ENCODE measurements around the gene SH3RF3. TPM values are rescaled to one million over a fixed set of nuclear protein-coding genes. Genes with fewer than 3 reads are reported as not detected.

The SH3RF3 gene
- total RNA-seq, 1 donor from 2014 or later = 0.28 TPM

DNA sequence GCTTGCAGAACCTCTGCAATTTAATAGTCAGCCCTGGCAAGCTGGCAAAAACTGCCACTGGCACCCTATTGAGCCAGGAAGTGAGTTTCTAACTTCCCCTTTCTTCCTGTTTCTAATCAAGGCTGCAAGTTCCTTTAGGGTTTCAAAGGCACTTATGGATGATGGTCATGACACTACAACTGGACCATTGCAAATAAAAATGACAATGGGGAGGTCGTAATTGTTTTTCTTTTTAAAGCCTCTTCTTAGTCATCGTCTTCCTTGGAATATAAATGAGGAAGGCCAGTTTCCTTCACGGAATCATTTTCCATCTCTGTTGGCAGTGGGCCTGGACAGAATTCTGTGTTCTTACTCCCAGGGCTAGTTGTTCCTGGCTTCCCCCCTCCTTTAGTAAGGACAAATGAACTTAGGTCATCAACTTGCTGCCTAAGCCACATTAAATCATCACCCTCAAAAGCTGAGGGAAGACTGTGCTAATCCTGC, 35.8 kb downstream of the SH3RF3 start:
- peaks cover 3% of the 10 kb centered on the region for H3K36me3 Mint-ChIP-seq
- no peak overlapping the region for H3K27ac ChIP-seq
- H3K27me3 Mint-ChIP-seq (ENCODE audit: insufficient read depth, low read depth) = peaks cover 5% of the 10 kb centered on the region
- H3K79me2 ChIP-seq (ENCODE audit: low read depth) = no peaks in the 10 kb centered on the region
- no peak overlapping the region for H3K27ac Mint-ChIP-seq
- TF ChIP-seq EZH2phosphoT487 (IDR thresholded peaks at IDR 0.05) = no peak
- TF ChIP-seq EZH2 (IDR thresholded peaks at IDR 0.05) = no peak
- TF ChIP-seq, protein P1, sequence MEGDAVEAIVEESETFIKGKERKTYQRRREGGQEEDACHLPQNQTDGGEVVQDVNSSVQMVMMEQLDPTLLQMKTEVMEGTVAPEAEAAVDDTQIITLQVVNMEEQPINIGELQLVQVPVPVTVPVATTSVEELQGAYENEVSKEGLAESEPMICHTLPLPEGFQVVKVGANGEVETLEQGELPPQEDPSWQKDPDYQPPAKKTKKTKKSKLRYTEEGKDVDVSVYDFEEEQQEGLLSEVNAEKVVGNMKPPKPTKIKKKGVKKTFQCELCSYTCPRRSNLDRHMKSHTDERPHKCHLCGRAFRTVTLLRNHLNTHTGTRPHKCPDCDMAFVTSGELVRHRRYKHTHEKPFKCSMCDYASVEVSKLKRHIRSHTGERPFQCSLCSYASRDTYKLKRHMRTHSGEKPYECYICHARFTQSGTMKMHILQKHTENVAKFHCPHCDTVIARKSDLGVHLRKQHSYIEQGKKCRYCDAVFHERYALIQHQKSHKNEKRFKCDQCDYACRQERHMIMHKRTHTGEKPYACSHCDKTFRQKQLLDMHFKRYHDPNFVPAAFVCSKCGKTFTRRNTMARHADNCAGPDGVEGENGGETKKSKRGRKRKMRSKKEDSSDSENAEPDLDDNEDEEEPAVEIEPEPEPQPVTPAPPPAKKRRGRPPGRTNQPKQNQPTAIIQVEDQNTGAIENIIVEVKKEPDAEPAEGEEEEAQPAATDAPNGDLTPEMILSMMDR (IDR thresholded peaks at IDR 0.05) = no peak
- H3K9ac ChIP-seq = no peak overlapping the region
- no peaks in the 10 kb centered on the region for H3K4me1 ChIP-seq
- peaks cover 12% of the 10 kb centered on the region for H3K4me1 Mint-ChIP-seq
- no peak overlapping the region for H3K4me3 ChIP-seq
- no peaks in the 10 kb centered on the region for H4K20me1 ChIP-seq (ENCODE audit: low read depth)
- no peaks in the 10 kb centered on the region for H3K27me3 ChIP-seq
- DNase-seq (ENCODE audit: low spot score) = no peak
- no peak overlapping the region for H3K4me2 ChIP-seq
- H3K9me3 ChIP-seq (ENCODE audit: low read depth) = no peaks in the 10 kb centered on the region
- peaks cover 3% of the 10 kb centered on the region for H3K9me3 Mint-ChIP-seq
- no peaks in the 10 kb centered on the region for H3K36me3 ChIP-seq
- H3K4me3 Mint-ChIP-seq = no peak overlapping the region
- H2AFZ ChIP-seq (replicated peaks) = no peak overlapping the region
- H3F3A ChIP-seq (ENCODE audit: low read depth) = no peaks in the 10 kb centered on the region

DNA sequence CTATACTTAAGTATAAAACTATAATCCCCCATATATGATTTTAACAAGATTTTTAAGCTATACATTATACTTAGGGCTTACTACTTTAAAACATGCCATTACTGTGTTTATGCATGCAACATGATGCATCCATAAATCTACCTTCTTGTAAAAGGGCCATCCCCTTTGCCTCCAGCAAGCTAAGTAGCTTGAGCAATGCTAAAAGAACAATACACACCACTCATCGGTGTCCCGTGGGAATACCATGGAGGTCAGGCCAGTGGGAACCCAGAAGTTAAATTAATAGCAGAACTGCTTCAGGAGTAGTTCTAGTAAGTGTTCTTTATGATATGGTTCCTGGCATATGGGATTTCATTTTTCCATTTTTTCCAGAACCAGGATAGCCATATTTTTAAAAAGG, 37.8 kb downstream of the SH3RF3 start:
- H3K36me3 Mint-ChIP-seq = peaks cover 3% of the 10 kb centered on the region
- peaks cover 2% of the 10 kb centered on the region for H3K4me1 Mint-ChIP-seq
- DNase-seq (ENCODE audit: low spot score) = no peak
- no peak overlapping the region for H3K27ac Mint-ChIP-seq
- no peaks in the 10 kb centered on the region for H3K27me3 ChIP-seq
- no peaks in the 10 kb centered on the region for H3F3A ChIP-seq (ENCODE audit: low read depth)
- H2AFZ ChIP-seq (replicated peaks) = no peak overlapping the region
- H3K9me3 Mint-ChIP-seq = peaks cover 3% of the 10 kb centered on the region
- H3K9me3 ChIP-seq (ENCODE audit: low read depth) = no peaks in the 10 kb centered on the region
- H3K4me3 Mint-ChIP-seq = no peak overlapping the region
- no peak overlapping the region for H3K4me2 ChIP-seq
- no peaks in the 10 kb centered on the region for H3K4me1 ChIP-seq
- no peak overlapping the region for H3K27ac ChIP-seq
- peaks cover 5% of the 10 kb centered on the region for H3K27me3 Mint-ChIP-seq (ENCODE audit: insufficient read depth, low read depth)
- H3K9ac ChIP-seq = no peak overlapping the region
- TF ChIP-seq EZH2 (IDR thresholded peaks at IDR 0.05) (no peak), EZH2phosphoT487 (IDR thresholded peaks at IDR 0.05) (no peak)
- TF ChIP-seq, protein P1 (IDR thresholded peaks at IDR 0.05) = no peak
- no peaks in the 10 kb centered on the region for H3K36me3 ChIP-seq
- H3K4me3 ChIP-seq = no peak overlapping the region
- no peaks in the 10 kb centered on the region for H4K20me1 ChIP-seq (ENCODE audit: low read depth)
- no peaks in the 10 kb centered on the region for H3K79me2 ChIP-seq (ENCODE audit: low read depth)

DNA sequence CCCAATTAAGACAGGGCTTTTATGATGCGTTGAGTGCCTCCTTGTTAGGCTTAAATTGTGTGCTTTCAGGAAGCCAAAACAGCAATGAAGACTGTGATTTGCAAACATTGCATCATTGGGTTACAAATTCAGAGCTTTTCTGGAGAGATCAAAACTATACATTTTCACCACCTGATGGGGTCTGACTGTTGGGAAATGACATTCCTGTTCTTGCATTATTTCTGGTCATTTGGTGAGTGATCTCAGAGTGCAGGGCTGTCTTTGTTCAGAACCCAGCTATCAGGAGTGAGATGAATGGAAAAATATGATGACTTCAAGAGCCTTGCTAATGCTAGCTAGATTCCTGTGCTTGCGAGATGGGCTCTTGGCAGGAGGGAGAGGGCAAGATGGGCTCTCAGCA, 39.1 kb downstream of the SH3RF3 start:
- TF ChIP-seq, protein P1 (IDR thresholded peaks at IDR 0.05) = no peak
- TF ChIP-seq EZH2phosphoT487 (IDR thresholded peaks at IDR 0.05) (no peak), EZH2 (IDR thresholded peaks at IDR 0.05) (no peak)
- Histone ChIP-seq H3K9ac (no peak overlapping the region), H3K4me3 (no peak overlapping the region), H3K79me2 (ENCODE audit: low read depth) (no peaks in the 10 kb centered on the region), H3K4me2 (no peak overlapping the region), H3K4me1 (no peaks in the 10 kb centered on the region), H3F3A (ENCODE audit: low read depth) (no peaks in the 10 kb centered on the region), H4K20me1 (ENCODE audit: low read depth) (no peaks in the 10 kb centered on the region), H3K27me3 (no peaks in the 10 kb centered on the region), H3K36me3 (no peaks in the 10 kb centered on the region), H3K27ac (no peak overlapping the region), H2AFZ (replicated peaks) (no peak overlapping the region), H3K9me3 (ENCODE audit: low read depth) (no peaks in the 10 kb centered on the region)
- peaks cover 6% of the 10 kb centered on the region for H3K27me3 Mint-ChIP-seq (ENCODE audit: insufficient read depth, low read depth)
- peaks cover 3% of the 10 kb centered on the region for H3K9me3 Mint-ChIP-seq
- no peak for DNase-seq (ENCODE audit: low spot score)
- H3K4me1 Mint-ChIP-seq = peaks cover 15% of the 10 kb centered on the region
- peaks cover 3% of the 10 kb centered on the region for H3K36me3 Mint-ChIP-seq
- H3K27ac Mint-ChIP-seq = no peak overlapping the region
- H3K4me3 Mint-ChIP-seq = no peak overlapping the region
